Choroid plexus epithelial cell (primary cell): ENCODE results near the gene CCDC112.
A peak's percentile ranks its signal among the peaks of the same experiment; 100 is the strongest.

ENCODE experiments used
- DNase-seq: peaks from one replicate; pipeline ENCODE4 v3.0.0-alpha.2; 2010; ENCODE audit warnings: low read depth
- H3K4me3 ChIP-seq: 2 replicates; pipeline ENCODE4 v1.5.1; 2011; ENCODE audit warnings: low read depth, mild to moderate bottlenecking, control low read depth, low read length, moderate library complexity
- CTCF ChIP-seq: conservative IDR thresholded peaks from 2 replicates; pipeline ENCODE4 v1.5.1; 2011; ENCODE audit warnings: low read depth, mild to moderate bottlenecking, control low read depth, inconsistent platforms, low read length, moderate library complexity

CCDC112 gene

DNA sequence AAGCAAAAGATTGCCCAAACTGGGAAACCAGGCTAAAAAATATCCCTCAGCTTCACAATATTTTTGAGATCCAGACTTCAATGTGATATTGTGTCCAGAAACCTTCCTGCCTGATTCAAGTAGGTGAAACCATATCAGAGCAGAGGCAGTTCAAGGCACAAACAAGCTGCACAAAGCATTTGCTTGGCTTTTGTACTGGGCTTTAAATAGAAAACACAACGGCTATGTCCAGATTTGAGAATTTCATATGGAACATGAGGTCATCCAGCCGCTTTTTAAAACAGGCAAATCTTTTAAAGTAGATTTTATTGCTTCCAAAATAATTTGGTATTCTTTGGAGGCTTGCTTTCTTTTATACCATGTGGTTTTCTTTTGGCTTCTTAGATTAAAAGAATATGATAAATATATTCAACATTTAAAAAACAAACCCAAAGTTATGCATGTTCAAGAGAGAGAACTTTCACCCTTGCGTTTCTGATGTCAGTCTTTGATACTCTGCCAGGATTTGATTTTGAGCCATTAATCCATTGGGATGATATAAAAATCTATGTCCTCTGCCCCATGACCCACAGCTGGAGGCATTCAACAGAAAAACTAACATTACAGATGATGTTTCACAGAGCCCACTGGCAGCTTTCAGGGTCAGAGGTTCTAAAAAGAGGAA lies 29.0 kb upstream of the CCDC112 start:
- no peak for TF ChIP-seq CTCF
- DNase-seq: peak; percentile 17
- no peak overlapping the region for H3K4me3 ChIP-seq

- TF ChIP-seq CTCF: no peak
- no peak overlapping the region for H3K4me3 ChIP-seq
- DNase-seq: peak; percentile 23
These were observed 27.6 kb upstream of the CCDC112 start for GRCh38 chr5:115324021-115324420.

- DNase-seq: no peak
- H3K4me3 ChIP-seq: no peak overlapping the region
- TF ChIP-seq CTCF: no peak
These were observed 26.3 kb upstream of the CCDC112 start for GRCh38 chr5:115322729-115323128.

GRCh38 chr5:115321309-115321708 lies 24.9 kb upstream of the CCDC112 start:
- peak; percentile 39 for DNase-seq
- TF ChIP-seq CTCF: no peak
- H3K4me3 ChIP-seq: no peak overlapping the region

DNA sequence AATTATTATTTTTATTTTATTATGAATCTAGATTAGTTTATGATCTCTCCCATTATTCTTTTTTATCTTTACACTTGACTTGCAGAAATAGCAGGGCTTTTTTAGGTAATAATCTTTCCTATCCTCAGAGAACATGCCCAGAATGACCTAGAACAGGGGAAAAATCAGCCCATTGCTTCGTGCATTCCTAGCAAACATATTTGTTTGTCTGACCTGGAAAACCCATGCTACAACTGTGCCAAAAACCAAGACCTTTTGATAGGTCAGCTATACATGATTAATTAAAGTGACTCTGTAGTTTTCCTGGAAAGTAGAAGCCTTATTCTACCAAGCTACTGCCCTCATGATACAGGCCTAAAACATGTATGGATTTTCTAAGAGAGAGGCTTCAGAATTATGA lies 24.1 kb upstream of the CCDC112 start:
- TF ChIP-seq CTCF: no peak

DNA sequence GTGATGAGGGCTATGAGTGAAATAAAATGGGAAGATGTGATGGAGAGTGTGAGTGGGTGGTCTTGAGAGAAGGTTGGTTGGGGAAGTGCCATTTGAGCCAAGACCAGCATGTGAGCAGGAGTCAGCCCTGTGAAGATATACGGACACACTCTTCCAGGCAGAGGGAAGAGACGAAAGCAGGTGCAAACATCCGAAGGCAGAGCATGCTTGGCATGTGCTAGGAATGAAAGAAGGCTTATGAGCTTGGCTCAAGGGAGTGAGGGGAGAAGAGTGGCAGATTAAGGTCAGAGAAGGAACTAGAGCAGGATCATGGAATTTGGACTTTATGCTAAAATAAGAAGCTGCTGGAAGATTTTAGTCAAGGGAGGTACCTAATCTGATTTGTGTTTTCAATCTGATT lies 23.6 kb upstream of the CCDC112 start:
- TF ChIP-seq CTCF: no peak

More for the DNA sequence above, 24.1 kb upstream of the CCDC112 start:
- no peak for DNase-seq
- no peak overlapping the region for H3K4me3 ChIP-seq

GRCh38 chr5:115319007-115319406 lies 22.6 kb upstream of the CCDC112 start:
- no peak for TF ChIP-seq CTCF
- DNase-seq: no peak

More for the DNA sequence above, 23.6 kb upstream of the CCDC112 start:
- DNase-seq: no peak
- H3K4me3 ChIP-seq: no peak overlapping the region

More at GRCh38 chr5:115319007-115319406, 22.6 kb upstream of the CCDC112 start:
- H3K4me3 ChIP-seq: no peak overlapping the region
